ENCODE data around the gene FAM78B.

GRCh38 chr1:166089804-166090203 is 77.0 kb downstream of the FAM78B start:
- TF ChIP-seq CTCF (conservative IDR thresholded peaks at IDR 0.05; ENCODE audit: low read depth, low read length) (no peak), EZH2 (IDR thresholded peaks at IDR 0.05; ENCODE audit: borderline replicate concordance, low read depth, low read length, poor library complexity, severe bottlenecking) (no peak)
